ENCODE measurements around the gene ANKRD63. TPM values are rescaled to one million over a fixed set of nuclear protein-coding genes. Genes with fewer than 3 reads are reported as not detected.

The ANKRD63 gene
- total RNA-seq, 1 experiment from 2014 or later: 0.46 TPM

DNA sequence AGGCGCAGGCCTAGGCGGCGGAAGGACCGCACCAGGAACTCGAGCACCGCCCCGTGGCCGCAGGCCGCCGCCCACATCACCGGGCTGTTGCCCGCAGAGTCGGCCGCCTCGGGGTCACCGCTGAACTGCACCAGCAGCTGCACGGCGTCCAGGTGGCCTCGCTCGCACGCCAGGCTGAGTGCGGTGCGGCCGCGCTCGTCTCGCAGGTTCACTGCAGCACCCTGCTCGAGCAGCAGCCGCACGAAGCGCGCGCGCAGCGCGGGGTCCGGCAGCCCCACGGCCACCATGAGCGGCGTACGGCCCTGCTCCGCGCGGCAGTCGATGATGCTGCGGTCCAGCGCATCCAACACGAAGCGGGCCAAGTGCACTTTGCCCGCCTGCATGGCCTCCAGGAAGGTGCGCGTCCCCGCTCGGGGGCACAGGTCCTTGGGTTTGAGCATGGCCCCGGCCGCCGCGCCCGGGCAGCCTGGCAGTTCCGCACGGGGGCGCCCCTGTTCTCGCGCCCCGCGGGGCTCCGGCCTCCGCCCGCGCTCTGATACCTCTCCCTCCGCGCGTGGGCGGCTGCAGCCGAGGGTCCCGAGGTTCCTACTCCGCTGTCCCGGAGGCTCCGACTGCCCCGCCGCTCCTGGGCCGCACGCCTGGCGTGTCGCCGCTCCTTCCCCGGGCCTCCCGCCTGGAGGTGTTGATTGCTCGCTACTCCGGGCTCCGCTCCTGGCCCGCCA lies 556 bp downstream of the ANKRD63 start:
- no peak overlapping the region for H4K5ac ChIP-seq (ENCODE audit: insufficient read length, low read depth, low read length)
- no peaks in the 10 kb centered on the region; a peak in 2 of 7 replicates for H3K36me3 Mint-ChIP-seq (ENCODE audit: insufficient read depth in 1 of 3, low read depth in 3 of 3)
- H3K79me2 ChIP-seq (ENCODE audit: insufficient read depth, low read length): no peaks in the 10 kb centered on the region
- H4K91ac ChIP-seq (ENCODE audit: insufficient read length, low read depth, low read length): no peak overlapping the region
- H2BK20ac ChIP-seq (ENCODE audit: low read depth, low read length, poor library complexity, severe bottlenecking): no peak overlapping the region
- H3K9me3 ChIP-seq (ENCODE audit: control insufficient read depth, low read depth, low read length): no peaks in the 10 kb centered on the region
- no peaks in the 10 kb centered on the region for H3K79me1 ChIP-seq (ENCODE audit: insufficient read depth, low read depth, low read length, poor library complexity, severe bottlenecking)
- DNase-seq: peak; percentile 74
- peaks cover 10% of the 10 kb centered on the region for H3K23me2 ChIP-seq (ENCODE audit: insufficient read length, low read depth, low read length, poor library complexity, severe bottlenecking)
- H3K27me3 Mint-ChIP-seq (ENCODE audit: low read depth): peaks cover 89% of the 10 kb centered on the region
- WGBS (ENCODE audit: extremely low coverage, insufficient read length, low lambda C conversion rate): no CpG with 5 or more reads among the region's 92 CpGs
- H4K20me1 ChIP-seq (ENCODE audit: control insufficient read depth, insufficient read depth, insufficient read length): no peaks in the 10 kb centered on the region
- H2BK15ac ChIP-seq (ENCODE audit: low read depth, low read length): no peak overlapping the region
- no peaks in the 10 kb centered on the region; a peak in 1 of 5 replicates for H3K9me3 Mint-ChIP-seq
- no peak overlapping the region for H2AFZ ChIP-seq (ENCODE audit: low read length)
- H3K4me1 ChIP-seq (ENCODE audit: insufficient read depth, low read length): peaks cover 3% of the 10 kb centered on the region; the same call in 1 of the 2 replicates
- no peak overlapping the region for H2AK5ac ChIP-seq (ENCODE audit: insufficient read length, low read length)
- peaks cover 37% of the 10 kb centered on the region; the same call in 1 of the 2 replicates for H3K27me3 ChIP-seq (ENCODE audit: insufficient read depth, low read length)
- no peak overlapping the region for H2BK12ac ChIP-seq (ENCODE audit: insufficient read length, low read depth, low read length)
- no peak overlapping the region for H3K4ac ChIP-seq (ENCODE audit: low read depth, low read length)
- no peak overlapping the region for H3K9ac ChIP-seq (ENCODE audit: extremely low read depth, insufficient read length, low read length)
- peak; percentile 70 for TF ChIP-seq CTCF (conservative IDR thresholded peaks at IDR 0.05)
- no peak overlapping the region for H3K23ac ChIP-seq (ENCODE audit: insufficient read length, low read depth, low read length)
- no peak overlapping the region for H4K8ac ChIP-seq (replicated peaks; ENCODE audit: insufficient read length, low read depth, low read length)
- no peak overlapping the region for H3K18ac ChIP-seq (ENCODE audit: insufficient read length, low read depth, low read length)
- no peak overlapping the region for H2BK120ac ChIP-seq (ENCODE audit: low read depth, low read length, poor library complexity, severe bottlenecking)
- H3K27ac Mint-ChIP-seq: no peak overlapping the region
- peak overlapping the region; percentile 50 to 73 for H3K4me3 Mint-ChIP-seq
- no peak overlapping the region for H3T11ph ChIP-seq (ENCODE audit: low read length)
- H3K4me1 Mint-ChIP-seq: peaks cover 38 to 66% of the 10 kb centered on the region in 2 experiments
- H3K27ac ChIP-seq (ENCODE audit: insufficient read length, low read depth, low read length): no peak overlapping the region
- H3K14ac ChIP-seq (ENCODE audit: insufficient read depth, low read length): no peak overlapping the region
- no peak overlapping the region for H3K56ac ChIP-seq (ENCODE audit: insufficient read length, low read depth, low read length)
- no peak overlapping the region for H2BK5ac ChIP-seq (ENCODE audit: insufficient read length, low read length)
- peak overlapping the region; percentile 41 for H3K4me2 ChIP-seq (ENCODE audit: insufficient read depth, insufficient read length, low read length)
